GM20000 (cell line): ENCODE results near the gene MRPL42.
"Not testable (repeated sequence)": the region's sequence is repeated elsewhere in the genome, so short reads cannot be mapped to it uniquely, and the experiment has no call there.

Experiments
- DNase-seq: peaks from one replicate; pipeline ENCODE4 v3.0.0; 2012; ENCODE audit warnings: low spot score
- CTCF ChIP-seq: IDR thresholded peaks from 2 replicates; pipeline ENCODE4 v1.5.1; 2012; ENCODE audit warnings: mild to moderate bottlenecking, control low read depth; ENCODE audit errors: extremely low read depth, missing control alignments

MRPL42 gene

DNA sequence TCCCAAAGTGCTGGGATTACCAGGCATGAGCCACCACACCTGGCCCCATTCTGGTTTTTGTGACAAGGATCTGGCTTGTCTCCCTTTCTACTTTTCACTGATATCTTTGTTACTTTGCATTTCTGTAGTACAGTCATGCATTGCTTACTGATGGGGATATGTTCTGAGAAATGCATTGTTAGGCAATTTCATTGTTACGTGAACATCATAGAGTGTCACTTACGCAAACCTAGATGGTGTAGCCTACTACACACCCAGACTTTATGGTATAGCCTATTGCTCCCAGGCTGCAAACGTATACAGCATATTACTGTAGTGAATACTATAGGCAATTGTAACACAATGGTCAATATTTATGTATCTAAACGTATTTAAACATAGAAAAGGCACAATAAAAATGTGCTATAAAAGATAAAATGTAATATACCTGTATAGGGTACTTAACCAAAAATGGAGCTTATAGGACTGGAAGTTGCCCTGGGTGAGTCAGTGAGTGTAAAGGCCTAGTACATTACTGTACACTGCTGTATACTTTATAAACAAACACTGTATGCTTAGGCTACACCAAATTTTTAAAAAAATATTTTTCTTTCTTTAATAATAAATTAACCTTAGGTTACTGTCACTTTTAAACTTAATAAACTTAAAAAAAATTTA, 16.0 kb downstream of the MRPL42 start:
- no peak for DNase-seq
- no peak for TF ChIP-seq CTCF

- TF ChIP-seq CTCF = no peak
- DNase-seq = no peak
Measured at GRCh38 chr12:93484315-93484981, 17.1 kb downstream of the MRPL42 start.

- not testable (repeated sequence) for DNase-seq
Measured at GRCh38 chr12:93492808-93493207, 25.5 kb downstream of the MRPL42 start.

DNA sequence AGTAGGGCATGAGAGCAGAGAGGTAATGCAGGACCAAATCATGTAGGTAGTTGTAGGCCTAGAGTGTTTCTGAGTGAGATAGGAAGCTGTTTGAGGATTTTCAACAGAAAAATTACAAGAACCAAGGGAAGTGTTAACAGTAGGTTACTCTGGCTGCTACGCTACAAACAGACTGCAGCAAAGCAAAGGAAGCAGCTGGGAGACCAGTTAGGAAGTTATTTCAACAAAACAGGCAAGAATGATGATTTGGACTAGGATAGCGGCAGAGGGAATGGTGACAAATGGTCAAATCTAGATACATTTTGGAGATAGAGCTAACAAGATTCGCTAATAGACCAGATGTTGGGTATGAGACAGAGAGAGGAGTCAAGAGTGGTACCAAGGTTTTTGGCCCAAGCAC, 26.8 kb downstream of the MRPL42 start:
- DNase-seq = no peak
- TF ChIP-seq CTCF = no peak

DNA sequence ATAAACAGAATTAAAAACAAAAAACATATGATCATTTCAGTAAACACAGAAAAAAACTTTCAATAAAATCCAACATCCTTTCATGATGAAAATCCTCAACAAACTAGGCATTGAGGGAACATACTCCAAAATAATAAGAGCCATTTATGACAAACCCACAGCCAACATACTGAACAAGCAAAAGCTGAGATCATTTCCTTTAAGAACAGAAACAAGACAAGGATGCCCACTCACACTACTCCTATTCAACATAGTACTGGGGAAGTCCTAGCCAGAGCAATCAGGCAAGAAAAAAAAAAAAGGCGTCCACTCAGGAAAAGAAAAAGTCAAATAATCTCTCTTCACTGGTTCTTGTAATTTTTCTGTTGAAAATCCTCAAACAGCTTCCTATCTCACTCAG, 30.1 kb downstream of the MRPL42 start:
- no peak for DNase-seq
- TF ChIP-seq CTCF = no peak

DNA sequence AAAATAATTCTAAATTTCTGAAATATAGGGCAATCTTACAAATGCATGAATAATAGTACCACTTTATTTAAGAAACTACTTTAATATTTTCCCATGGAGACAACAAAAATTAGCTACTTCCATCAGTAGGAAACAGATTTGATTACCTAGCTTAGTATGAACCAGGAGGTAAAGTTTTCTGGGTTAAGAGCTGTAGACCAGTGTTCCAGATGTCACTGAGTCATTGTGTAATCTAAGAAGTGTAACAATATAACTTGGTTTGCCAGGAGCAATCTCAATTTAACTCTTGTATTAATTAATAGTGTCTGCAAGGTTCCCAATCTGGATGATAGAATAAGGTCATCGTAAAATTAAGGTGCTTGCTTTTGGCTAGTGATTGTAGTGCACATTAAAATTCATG, 31.5 kb downstream of the MRPL42 start:
- DNase-seq = not testable (repeated sequence)

- TF ChIP-seq CTCF = no peak
- no peak for DNase-seq
Measured at GRCh38 chr12:93500201-93500600, 32.9 kb downstream of the MRPL42 start.

GRCh38 chr12:93500667-93501066, 33.4 kb downstream of the MRPL42 start:
- no peak for DNase-seq
- no peak for TF ChIP-seq CTCF
